Stimulated activated effector memory CD8-positive, alpha-beta T cell treated with anti-CD3 and anti-CD28 coated beads, Interleukin-12 subunit alpha, Interleukin-12 subunit beta, amount 100 ng/mL, for 72 hours (primary cell): Measurements from ENCODE around the gene ACO2.

ENCODE experiments used
- ATAC-seq: fragments of 150-1000 bp; cut with Tn5 transposase; 2 replicates; pipeline ENCODE4 v1.10.0; 2021
- DNase-seq, 2 donors: peaks; one replicate each; pipeline ENCODE4 v3.0.0; 2021 to 2022; ENCODE audit warnings: low spot score in 2 of 2
- H3K27ac Mint-ChIP-seq: one replicate; pipeline ENCODE4 v1.8.0; 2022; ENCODE audit warnings: mild to moderate bottlenecking, mixed read lengths
- H3K36me3 Mint-ChIP-seq: one replicate; pipeline ENCODE4 v1.8.0; 2022; ENCODE audit warnings: mild to moderate bottlenecking, mixed read lengths
- H3K4me1 Mint-ChIP-seq: one replicate; pipeline ENCODE4 v1.8.0; 2022; ENCODE audit warnings: mixed read lengths
- H3K4me3 Mint-ChIP-seq: one replicate; pipeline ENCODE4 v1.8.0; 2022; ENCODE audit warnings: mild to moderate bottlenecking, mixed read lengths
- H3K9me3 Mint-ChIP-seq: one replicate; pipeline ENCODE4 v1.8.0; 2022; ENCODE audit warnings: mixed read lengths

Gene ACO2

GRCh38 chr22:41500303-41500702, 31.4 kb downstream of the ACO2 start:
- Mint-ChIP-seq H3K4me1 (no peaks in the 10 kb centered on the region), H3K4me3 (no peak overlapping the region), H3K36me3 (peaks cover 59% of the 10 kb centered on the region), H3K9me3 (no peaks in the 10 kb centered on the region), H3K27ac (no peak overlapping the region)
- DNase-seq (no peak), ATAC-seq (no peak)

GRCh38 chr22:41501209-41501608, 32.3 kb downstream of the ACO2 start:
- Mint-ChIP-seq H3K9me3 (no peaks in the 10 kb centered on the region), H3K27ac (peak overlapping the region; percentile 37), H3K36me3 (peaks cover 59% of the 10 kb centered on the region), H3K4me1 (no peaks in the 10 kb centered on the region), H3K4me3 (no peak overlapping the region)
- DNase-seq (no peak), ATAC-seq (peak; percentile 67)

GRCh38 chr22:41504397-41504796, 35.5 kb downstream of the ACO2 start:
- Mint-ChIP-seq H3K4me1 (peaks cover 4% of the 10 kb centered on the region), H3K36me3 (peaks cover 79% of the 10 kb centered on the region), H3K9me3 (no peaks in the 10 kb centered on the region), H3K4me3 (no peak overlapping the region), H3K27ac (no peak overlapping the region)
- ATAC-seq (no peak), DNase-seq (no peak)

- Mint-ChIP-seq H3K36me3 (peaks cover 79% of the 10 kb centered on the region), H3K4me3 (no peak overlapping the region), H3K4me1 (peaks cover 6% of the 10 kb centered on the region), H3K27ac (no peak overlapping the region), H3K9me3 (no peaks in the 10 kb centered on the region)
- ATAC-seq (no peak), DNase-seq (no peak)
Observed at GRCh38 chr22:41504816-41505215, 35.9 kb downstream of the ACO2 start.

- Mint-ChIP-seq H3K27ac (no peak overlapping the region), H3K36me3 (peaks cover 80% of the 10 kb centered on the region), H3K4me1 (peaks cover 6% of the 10 kb centered on the region), H3K4me3 (no peak overlapping the region), H3K9me3 (no peaks in the 10 kb centered on the region)
- no peak for DNase-seq
- ATAC-seq: no peak
Observed at GRCh38 chr22:41505511-41506220, 36.7 kb downstream of the ACO2 start.

- Mint-ChIP-seq H3K9me3 (no peaks in the 10 kb centered on the region), H3K4me3 (no peak overlapping the region), H3K36me3 (peaks cover 80% of the 10 kb centered on the region), H3K4me1 (peaks cover 6% of the 10 kb centered on the region), H3K27ac (peak overlapping the region; percentile 79)
- ATAC-seq: no peak
- no peak for DNase-seq
Observed at GRCh38 chr22:41507330-41508063, 38.6 kb downstream of the ACO2 start.

- Mint-ChIP-seq H3K27ac (peak overlapping the region; percentile 30), H3K4me1 (peaks cover 6% of the 10 kb centered on the region), H3K4me3 (no peak overlapping the region), H3K36me3 (peaks cover 74% of the 10 kb centered on the region), H3K9me3 (no peaks in the 10 kb centered on the region)
- no peak for ATAC-seq
- DNase-seq: no peak
Observed at GRCh38 chr22:41508770-41509170, 39.9 kb downstream of the ACO2 start.

GRCh38 chr22:41511521-41511968, 42.6 kb downstream of the ACO2 start:
- DNase-seq (no peak), ATAC-seq (no peak)
- Mint-ChIP-seq H3K4me1 (peaks cover 6% of the 10 kb centered on the region), H3K27ac (peak overlapping the region; percentile 24), H3K4me3 (no peak overlapping the region), H3K9me3 (no peaks in the 10 kb centered on the region), H3K36me3 (peaks cover 79% of the 10 kb centered on the region)

GRCh38 chr22:41512421-41513194, 43.7 kb downstream of the ACO2 start:
- H3K9me3 Mint-ChIP-seq: no peaks in the 10 kb centered on the region
- H3K4me1 Mint-ChIP-seq: peaks cover 10% of the 10 kb centered on the region
- DNase-seq (no peak), ATAC-seq (no peak)
- H3K4me3 Mint-ChIP-seq: no peak overlapping the region
- H3K36me3 Mint-ChIP-seq: peaks cover 84% of the 10 kb centered on the region
- peak overlapping the region; percentile 73 for H3K27ac Mint-ChIP-seq

GRCh38 chr22:41513391-41513790, 44.5 kb downstream of the ACO2 start:
- no peaks in the 10 kb centered on the region for H3K9me3 Mint-ChIP-seq
- ATAC-seq: no peak
- DNase-seq: no peak
- peak overlapping the region; percentile 73 for H3K27ac Mint-ChIP-seq
- H3K36me3 Mint-ChIP-seq: peaks cover 84% of the 10 kb centered on the region
- peaks cover 10% of the 10 kb centered on the region for H3K4me1 Mint-ChIP-seq
- H3K4me3 Mint-ChIP-seq: no peak overlapping the region

- Mint-ChIP-seq H3K4me1 (peaks cover 5% of the 10 kb centered on the region), H3K9me3 (no peaks in the 10 kb centered on the region), H3K27ac (no peak overlapping the region), H3K4me3 (no peak overlapping the region), H3K36me3 (peaks cover 78% of the 10 kb centered on the region)
- no peak for ATAC-seq
- no peak for DNase-seq
Observed at GRCh38 chr22:41516462-41516861, 47.5 kb downstream of the ACO2 start.

- peaks cover 69% of the 10 kb centered on the region for H3K36me3 Mint-ChIP-seq
- no peak for DNase-seq
Observed at GRCh38 chr22:41517172-41518047, 48.5 kb downstream of the ACO2 start.

GRCh38 chr22:41518048-41518347, 49.1 kb downstream of the ACO2 start:
- peaks cover 69% of the 10 kb centered on the region for H3K36me3 Mint-ChIP-seq
- H3K27ac Mint-ChIP-seq: peak overlapping the region; percentile 80
- no peak for ATAC-seq
- H3K4me3 Mint-ChIP-seq: no peak overlapping the region
- peaks cover 5% of the 10 kb centered on the region for H3K4me1 Mint-ChIP-seq
- no peaks in the 10 kb centered on the region for H3K9me3 Mint-ChIP-seq
- DNase-seq: no peak

More at GRCh38 chr22:41517172-41518047, 48.5 kb downstream of the ACO2 start:
- Mint-ChIP-seq H3K4me1 (peaks cover 5% of the 10 kb centered on the region), H3K4me3 (no peak overlapping the region), H3K9me3 (no peaks in the 10 kb centered on the region), H3K27ac (peak overlapping the region; percentile 80)
- peak; percentile 67 for ATAC-seq

- Mint-ChIP-seq H3K4me1 (peaks cover 21% of the 10 kb centered on the region), H3K27ac (no peak overlapping the region), H3K4me3 (no peak overlapping the region), H3K36me3 (peaks cover 79% of the 10 kb centered on the region), H3K9me3 (no peaks in the 10 kb centered on the region)
- DNase-seq (no peak), ATAC-seq (no peak)
Observed at GRCh38 chr22:41521126-41521525, 52.2 kb downstream of the ACO2 start.

- H3K4me3 Mint-ChIP-seq: no peak overlapping the region
- H3K27ac Mint-ChIP-seq: peak overlapping the region; percentile 93
- ATAC-seq (no peak), DNase-seq (no peak)
- H3K9me3 Mint-ChIP-seq: no peaks in the 10 kb centered on the region
- H3K36me3 Mint-ChIP-seq: peaks cover 80% of the 10 kb centered on the region
- H3K4me1 Mint-ChIP-seq: peaks cover 20% of the 10 kb centered on the region
Observed at GRCh38 chr22:41522813-41523212, 53.9 kb downstream of the ACO2 start.
